Measurements from ENCODE around the gene AGR2. TPM values are rescaled to one million over a fixed set of nuclear protein-coding genes. Genes with fewer than 3 reads are reported as not detected.

The AGR2 gene
- total and polyA plus RNA-seq, 8 donors: 63.2 to 376 (median 104) TPM

GRCh38 chr7:16810573-16810972 is 5.8 kb upstream of the AGR2 start:
- no peak for TF ChIP-seq CTCF (IDR thresholded peaks at IDR 0.05)
- Histone ChIP-seq H3K36me3 (no peaks in the 10 kb centered on the region), H3K4me3 (no peak overlapping the region), H3K27ac (no peak overlapping the region), H3K27me3 (no peaks in the 10 kb centered on the region), H3K9me3 (no peaks in the 10 kb centered on the region), H3K4me1 (peaks cover 0 to 12% of the 10 kb centered on the region in 2 donors)
- intact Hi-C loops (cut with DNase I): no loop called here
- ATAC-seq (peak; percentile 13), DNase-seq (no peak)

- H3K4me1 ChIP-seq: peaks cover 0 to 12% of the 10 kb centered on the region in 2 donors
- H3K27me3 ChIP-seq: no peaks in the 10 kb centered on the region
- ATAC-seq: peak; percentile 9
- H3K36me3 ChIP-seq: no peaks in the 10 kb centered on the region
- no peak overlapping the region for H3K27ac ChIP-seq
- intact Hi-C loops (cut with DNase I): no loop called here
- no peaks in the 10 kb centered on the region for H3K9me3 ChIP-seq
- no peak for TF ChIP-seq CTCF (IDR thresholded peaks at IDR 0.05)
- no peak overlapping the region for H3K4me3 ChIP-seq
- no peak for DNase-seq
Measured at GRCh38 chr7:16810112-16810511, 5.3 kb upstream of the AGR2 start.

- no peaks in the 10 kb centered on the region for H3K36me3 ChIP-seq
- no peak for TF ChIP-seq CTCF (IDR thresholded peaks at IDR 0.05)
- H3K4me3 ChIP-seq: no peak overlapping the region
- DNase-seq (no peak), ATAC-seq (no peak)
- H3K27me3 ChIP-seq: no peaks in the 10 kb centered on the region
- no peaks in the 10 kb centered on the region for H3K9me3 ChIP-seq
- peak overlapping the region in 1 of 2 donors; percentile 35 for H3K27ac ChIP-seq
- H3K4me1 ChIP-seq: no peaks in the 10 kb centered on the region
- intact Hi-C loops (cut with DNase I): no loop called here
Measured at GRCh38 chr7:16805441-16805840, 642 bp upstream of the AGR2 start.

GRCh38 chr7:16803881-16804673 is 722 bp downstream of the AGR2 start:
- Histone ChIP-seq H3K4me1 (no peaks in the 10 kb centered on the region), H3K27ac (peak overlapping the region; percentile 35 to 38), H3K36me3 (no peaks in the 10 kb centered on the region), H3K9me3 (no peaks in the 10 kb centered on the region), H3K4me3 (peak overlapping the region; percentile 14 to 31), H3K27me3 (no peaks in the 10 kb centered on the region)
- DNase-seq: no peak
- ATAC-seq: peak; percentile 47
- intact Hi-C loops (cut with DNase I): no loop called here
- no peak for TF ChIP-seq CTCF (IDR thresholded peaks at IDR 0.05)

- Histone ChIP-seq H3K36me3 (no peaks in the 10 kb centered on the region), H3K27me3 (no peaks in the 10 kb centered on the region), H3K27ac (no peak overlapping the region), H3K4me1 (no peaks in the 10 kb centered on the region), H3K4me3 (peak overlapping the region in 1 of 2 donors; percentile 31), H3K9me3 (no peaks in the 10 kb centered on the region)
- intact Hi-C loops (cut with DNase I): no loop called here
- ATAC-seq (no peak), DNase-seq (no peak)
- no peak for TF ChIP-seq CTCF (IDR thresholded peaks at IDR 0.05)
Measured at GRCh38 chr7:16803125-16803524, 1.7 kb downstream of the AGR2 start.
